ENCODE data around the gene ZBTB7C. TPM values are rescaled to one million over a fixed set of nuclear protein-coding genes. Genes with fewer than 3 reads are reported as not detected.
"Not testable (repeated sequence)": the region's sequence is repeated elsewhere in the genome, so short reads cannot be mapped to it uniquely, and the experiment has no call there.

ZBTB7C gene
- total RNA-seq, 6 donors from 2014 or later = 6.1 to 18.1 (median 12.2) TPM

- no peaks in the 10 kb centered on the region for H3K9me3 ChIP-seq
- no peaks in the 10 kb centered on the region for H3K27me3 ChIP-seq
- no peaks in the 10 kb centered on the region for H3K36me3 ChIP-seq
- TF ChIP-seq POLR2AphosphoS5 (IDR thresholded peaks at IDR 0.05) (no peak), EP300 (IDR thresholded peaks at IDR 0.05) (no peak), CTCF (IDR thresholded peaks at IDR 0.05) (peak; percentile 81 to 88 (median 86)), POLR2A (IDR thresholded peaks at IDR 0.05) (no peak)
- 88 to 96% methylated on average over 3 of the region's 3 CpGs for WGBS, 2 donors
- ATAC-seq (ENCODE audit: low FRiP score in 2 of 2) (peak; percentile 89 to 90), DNase-seq (peak in 1 of 2 donors; percentile 79)
- no peak overlapping the region for H3K27ac ChIP-seq
- no peak overlapping the region for H3K4me3 ChIP-seq
- H3K4me1 ChIP-seq = peaks cover 8 to 21% (median 9%) of the 10 kb centered on the region in 4 donors
Observed at GRCh38 chr18:48445540-48445939, 36.4 kb upstream of the ZBTB7C start.

- Histone ChIP-seq H3K36me3 (no peaks in the 10 kb centered on the region), H3K27me3 (no peaks in the 10 kb centered on the region), H3K4me1 (peaks cover 8 to 21% (median 9%) of the 10 kb centered on the region in 4 donors), H3K4me3 (no peak overlapping the region), H3K9me3 (no peaks in the 10 kb centered on the region), H3K27ac (no peak overlapping the region)
- WGBS, 2 donors = 76 to 93% methylated on average over 2 of the region's 2 CpGs
- DNase-seq (no peak), ATAC-seq (ENCODE audit: low FRiP score in 2 of 2) (no peak)
- TF ChIP-seq POLR2AphosphoS5 (IDR thresholded peaks at IDR 0.05) (no peak), POLR2A (IDR thresholded peaks at IDR 0.05) (no peak), CTCF (IDR thresholded peaks at IDR 0.05) (no peak), EP300 (IDR thresholded peaks at IDR 0.05) (no peak)
Observed at GRCh38 chr18:48442761-48443160, 33.6 kb upstream of the ZBTB7C start.

GRCh38 chr18:48441405-48441881 lies 32.3 kb upstream of the ZBTB7C start:
- H3K27me3 ChIP-seq = no peaks in the 10 kb centered on the region
- peak in 1 of 2 donors; percentile 37 for ATAC-seq (ENCODE audit: low FRiP score in 2 of 2)
- no peaks in the 10 kb centered on the region for H3K9me3 ChIP-seq
- no peak overlapping the region for H3K27ac ChIP-seq
- peaks cover 6 to 17% (median 8%) of the 10 kb centered on the region in 4 donors for H3K4me1 ChIP-seq
- no peaks in the 10 kb centered on the region for H3K36me3 ChIP-seq
- H3K4me3 ChIP-seq = peak overlapping the region in 1 of 4 donors; percentile 5
- TF ChIP-seq CTCF (IDR thresholded peaks at IDR 0.05) = no peak
- TF ChIP-seq POLR2A (IDR thresholded peaks at IDR 0.05) = no peak
- TF ChIP-seq POLR2AphosphoS5 (IDR thresholded peaks at IDR 0.05) = no peak
- TF ChIP-seq EP300 (IDR thresholded peaks at IDR 0.05) = no peak
- WGBS, 2 donors = 21 to 37% methylated on average over 11 to 16 of the region's 16 CpGs
- peak in 1 of 2 donors; percentile 18 for DNase-seq

- DNase-seq = no peak
- no peak overlapping the region for H3K27ac ChIP-seq
- WGBS, 2 donors = 77 to 82% methylated on average over 9 of the region's 9 CpGs
- TF ChIP-seq EP300 (IDR thresholded peaks at IDR 0.05) (no peak), CTCF (IDR thresholded peaks at IDR 0.05) (no peak), POLR2AphosphoS5 (IDR thresholded peaks at IDR 0.05) (no peak), POLR2A (IDR thresholded peaks at IDR 0.05) (no peak)
- peaks cover 4 to 12% (median 6%) of the 10 kb centered on the region in 4 donors for H3K4me1 ChIP-seq
- H3K9me3 ChIP-seq = no peaks in the 10 kb centered on the region
- no peaks in the 10 kb centered on the region for H3K27me3 ChIP-seq
- H3K36me3 ChIP-seq = no peaks in the 10 kb centered on the region
- H3K4me3 ChIP-seq = no peak overlapping the region
- ATAC-seq (ENCODE audit: low FRiP score in 2 of 2) = peak in 1 of 2 donors; percentile 26
Observed at GRCh38 chr18:48440924-48441323, 31.7 kb upstream of the ZBTB7C start.

- no peak overlapping the region for H3K27ac ChIP-seq
- ATAC-seq (ENCODE audit: low FRiP score in 2 of 2) (no peak), DNase-seq (no peak)
- H3K4me3 ChIP-seq = no peak overlapping the region
- TF ChIP-seq POLR2AphosphoS5 (IDR thresholded peaks at IDR 0.05) (no peak), EP300 (IDR thresholded peaks at IDR 0.05) (no peak), CTCF (IDR thresholded peaks at IDR 0.05) (no peak), POLR2A (IDR thresholded peaks at IDR 0.05) (no peak)
- H3K27me3 ChIP-seq = no peaks in the 10 kb centered on the region
- no peaks in the 10 kb centered on the region for H3K9me3 ChIP-seq
- H3K4me1 ChIP-seq = peaks cover 4 to 10% (median 6%) of the 10 kb centered on the region in 4 donors
- no peaks in the 10 kb centered on the region for H3K36me3 ChIP-seq
- 77 to 78% methylated on average over 3 of the region's 3 CpGs for WGBS, 2 donors
Observed at GRCh38 chr18:48436907-48437306, 27.7 kb upstream of the ZBTB7C start.

GRCh38 chr18:48434382-48434781 lies 25.2 kb upstream of the ZBTB7C start:
- not testable (repeated sequence) for H3K27me3 ChIP-seq; H3K9me3 ChIP-seq; DNase-seq; H3K4me3 ChIP-seq; H3K36me3 ChIP-seq; H3K4me1 ChIP-seq; H3K27ac ChIP-seq; ATAC-seq (ENCODE audit: low FRiP score in 2 of 2)
- 94 to 97% methylated on average over 4 of the region's 4 CpGs for WGBS, 2 donors
